ENCODE measurements around the gene PDIA3. TPM values are rescaled to one million over a fixed set of nuclear protein-coding genes. Genes with fewer than 3 reads are reported as not detected.
"Not testable (repeated sequence)": the region's sequence is repeated elsewhere in the genome, so short reads cannot be mapped to it uniquely, and the experiment has no call there.

Gene PDIA3
- polyA plus RNA-seq, 1 experiment = 425 TPM

DNA sequence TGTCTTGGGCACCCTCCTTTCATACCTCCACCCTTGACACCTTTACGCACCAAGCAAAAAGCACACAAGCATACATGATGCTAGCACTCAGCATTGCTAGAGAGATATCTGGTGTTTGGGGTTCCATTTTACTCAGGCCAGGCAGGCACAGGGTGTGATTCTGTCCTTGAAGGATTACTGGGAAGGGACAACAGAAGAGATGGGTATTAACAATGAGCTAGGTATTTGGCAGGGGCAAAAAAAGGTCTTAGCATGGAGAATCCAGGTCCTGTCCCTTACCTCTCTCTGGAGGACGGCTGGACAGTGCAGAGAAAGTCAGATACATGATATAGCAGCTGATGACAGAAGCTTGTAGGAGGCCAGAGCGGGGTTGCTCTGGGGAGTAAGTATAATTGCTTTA is 50.3 kb downstream of the PDIA3 start:
- DNase-seq (ENCODE audit: low read depth) = no peak
- Histone ChIP-seq H3K4me3 (ENCODE audit: low read depth, low read length) (no peak overlapping the region), H3K36me3 (ENCODE audit: control insufficient read depth, insufficient read depth, low read length) (peaks cover 29% of the 10 kb centered on the region), H3K27me3 (ENCODE audit: control insufficient read depth, insufficient read depth, low read length) (no peaks in the 10 kb centered on the region)
- ChIA-PET CTCF (interaction anchor here (1.1 to 1.6 kb wide), 2 partner anchors 8 to 27 kb away, joined by 5 read pairs; no protein-coding TSS in a partner anchor), POLR2A (interaction anchor here (0.6 kb wide), 1 partner anchor 20 kb away, joined by 8 read pairs; no protein-coding TSS in a partner anchor)
- TF ChIP-seq, protein P1, sequence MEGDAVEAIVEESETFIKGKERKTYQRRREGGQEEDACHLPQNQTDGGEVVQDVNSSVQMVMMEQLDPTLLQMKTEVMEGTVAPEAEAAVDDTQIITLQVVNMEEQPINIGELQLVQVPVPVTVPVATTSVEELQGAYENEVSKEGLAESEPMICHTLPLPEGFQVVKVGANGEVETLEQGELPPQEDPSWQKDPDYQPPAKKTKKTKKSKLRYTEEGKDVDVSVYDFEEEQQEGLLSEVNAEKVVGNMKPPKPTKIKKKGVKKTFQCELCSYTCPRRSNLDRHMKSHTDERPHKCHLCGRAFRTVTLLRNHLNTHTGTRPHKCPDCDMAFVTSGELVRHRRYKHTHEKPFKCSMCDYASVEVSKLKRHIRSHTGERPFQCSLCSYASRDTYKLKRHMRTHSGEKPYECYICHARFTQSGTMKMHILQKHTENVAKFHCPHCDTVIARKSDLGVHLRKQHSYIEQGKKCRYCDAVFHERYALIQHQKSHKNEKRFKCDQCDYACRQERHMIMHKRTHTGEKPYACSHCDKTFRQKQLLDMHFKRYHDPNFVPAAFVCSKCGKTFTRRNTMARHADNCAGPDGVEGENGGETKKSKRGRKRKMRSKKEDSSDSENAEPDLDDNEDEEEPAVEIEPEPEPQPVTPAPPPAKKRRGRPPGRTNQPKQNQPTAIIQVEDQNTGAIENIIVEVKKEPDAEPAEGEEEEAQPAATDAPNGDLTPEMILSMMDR (IDR thresholded peaks at IDR 0.05; ENCODE audit: insufficient read depth, low read depth, low read length) = no peak

DNA sequence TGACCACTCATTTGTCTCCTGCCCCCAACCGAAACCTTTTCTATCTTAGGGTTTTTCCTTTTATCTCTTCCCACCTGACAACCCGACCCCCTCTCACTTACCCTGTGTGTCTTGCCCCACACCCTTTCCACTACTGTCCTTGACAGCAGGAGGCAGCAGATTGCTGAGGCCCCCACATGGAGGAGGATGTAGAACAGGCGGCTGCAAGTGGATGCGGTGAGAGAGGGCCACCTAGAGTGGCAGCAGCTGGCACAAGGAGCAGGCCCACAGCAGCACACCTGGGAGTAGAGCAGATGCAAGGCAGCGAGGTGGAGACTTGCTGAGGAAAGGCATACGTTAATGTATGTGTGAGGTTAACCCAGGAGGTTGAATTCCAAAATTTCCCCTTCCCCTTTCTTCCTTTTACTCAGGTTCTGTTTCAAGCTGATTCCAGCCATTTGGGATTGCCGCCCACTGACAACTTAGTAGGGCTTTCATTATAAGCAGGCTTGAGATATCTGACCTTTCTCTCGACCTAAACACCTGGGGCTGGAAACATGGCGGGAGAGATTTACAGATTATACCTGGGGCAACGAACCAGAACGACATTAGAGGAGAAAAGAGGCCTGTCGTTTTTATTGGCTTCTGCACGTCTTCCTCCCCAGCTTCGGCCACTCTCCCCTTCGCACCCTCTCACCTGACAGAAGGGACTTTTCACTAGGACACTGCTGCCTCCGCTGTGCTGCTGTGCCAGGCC is 53.1 kb downstream of the PDIA3 start:
- Histone ChIP-seq H3K36me3 (ENCODE audit: control insufficient read depth, insufficient read depth, low read length) (peaks cover 19% of the 10 kb centered on the region), H3K27me3 (ENCODE audit: control insufficient read depth, insufficient read depth, low read length) (no peaks in the 10 kb centered on the region), H3K4me3 (ENCODE audit: low read depth, low read length) (no peak overlapping the region)
- ChIA-PET POLR2A (no interaction called here), CTCF (interaction anchor here (1.2 to 1.5 kb wide), 2 partner anchors 8 to 23 kb away, joined by 3 to 4 read pairs; partner anchors contain the start of gene ELL3)
- TF ChIP-seq, protein P1 (IDR thresholded peaks at IDR 0.05; ENCODE audit: insufficient read depth, low read depth, low read length) = no peak
- DNase-seq (ENCODE audit: low read depth) = no peak

DNA sequence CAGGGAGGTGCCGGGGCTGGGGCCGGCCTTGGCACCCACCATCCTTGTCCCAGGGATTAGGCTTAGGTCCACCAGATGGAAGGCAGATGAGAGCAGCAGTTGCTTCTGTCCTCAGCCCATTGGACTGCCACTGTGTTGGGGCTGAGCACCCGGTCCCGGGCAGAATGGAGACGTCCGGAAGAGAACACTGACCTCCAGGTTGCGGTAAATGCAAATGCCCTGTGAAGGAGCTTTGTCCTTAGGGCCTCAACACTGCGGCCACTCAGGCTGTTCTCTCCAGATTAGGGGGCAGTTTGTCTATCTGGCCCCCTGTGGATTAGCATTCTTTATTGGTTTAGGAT is 53.7 kb downstream of the PDIA3 start, which contains the start of gene SERINC4:
TSS of gene SERINC4 (minus strand) at position 276 of the 341 bp plus-strand sequence. CDS start at position 42, 234 bp downstream.
- POLR2A ChIA-PET = no interaction called here
- TF ChIP-seq, protein P1 (IDR thresholded peaks at IDR 0.05; ENCODE audit: insufficient read depth, low read depth, low read length) = no peak
- CTCF ChIA-PET = interaction anchor here (1.0 to 1.5 kb wide), 3 partner anchors 8 to 29 kb away, joined by 3 to 5 read pairs (median 4); partner anchors contain the start of gene ELL3
- no peak for DNase-seq (ENCODE audit: low read depth)
- peak within 1 kb of the TSS; percentile 81 for H3K4me3 ChIP-seq (ENCODE audit: low read depth, low read length)
- peaks cover 16% of the 10 kb centered on the region for H3K36me3 ChIP-seq (ENCODE audit: control insufficient read depth, insufficient read depth, low read length)
- no peaks in the 10 kb centered on the region for H3K27me3 ChIP-seq (ENCODE audit: control insufficient read depth, insufficient read depth, low read length)

DNA sequence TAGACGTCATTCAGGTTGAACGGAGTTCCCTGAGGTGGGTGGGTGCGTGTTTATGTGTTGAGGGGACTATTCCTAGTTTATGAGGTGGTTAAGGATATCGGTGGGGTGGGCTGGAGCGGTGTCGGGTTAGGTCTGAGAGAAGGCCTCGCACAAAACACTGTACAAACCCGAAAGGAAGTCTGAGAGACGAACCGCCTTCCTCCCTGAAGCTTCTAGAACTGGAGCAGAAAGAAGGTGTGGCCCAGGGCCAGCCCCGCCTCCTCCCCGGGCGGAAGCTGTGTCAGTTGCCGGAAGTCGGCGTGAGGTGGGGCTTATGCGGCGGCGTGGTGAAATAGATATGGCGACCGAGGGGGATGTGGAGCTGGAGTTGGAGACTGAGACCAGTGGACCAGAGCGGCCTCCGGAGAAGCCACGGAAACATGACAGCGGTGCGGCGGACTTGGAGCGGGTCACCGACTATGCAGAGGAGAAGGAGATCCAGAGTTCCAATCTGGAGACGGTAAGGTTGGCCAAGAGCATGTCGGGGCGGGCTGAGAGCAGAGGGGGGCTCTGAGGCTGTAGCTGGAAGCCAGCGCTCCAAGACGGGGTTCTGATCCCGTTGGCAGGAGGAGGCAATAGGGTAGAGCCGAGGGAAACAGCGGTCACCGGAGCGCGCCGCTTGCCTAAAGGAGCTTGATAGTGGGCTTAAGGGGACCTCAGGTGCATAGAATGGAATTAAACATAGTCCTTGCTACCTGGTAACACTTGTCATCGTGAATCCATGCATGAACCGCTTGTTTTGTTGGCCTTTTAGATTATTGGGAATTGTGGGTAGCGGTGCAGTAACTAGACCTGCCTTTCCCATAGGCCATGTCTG is 54.3 kb downstream of the PDIA3 start, which contains the start of gene HYPK:
TSS of gene HYPK (plus strand) at position 314 of the 856 bp plus-strand sequence. CDS start at position 338, 24 bp downstream.
- TF ChIP-seq, protein P1 (IDR thresholded peaks at IDR 0.05; ENCODE audit: insufficient read depth, low read depth, low read length) = no peak
- Histone ChIP-seq H3K4me3 (ENCODE audit: low read depth, low read length) (peak within 1 kb of the TSS; percentile 81), H3K27me3 (ENCODE audit: control insufficient read depth, insufficient read depth, low read length) (no peaks in the 10 kb centered on the region), H3K36me3 (ENCODE audit: control insufficient read depth, insufficient read depth, low read length) (peaks cover 15% of the 10 kb centered on the region)
- peak; percentile 47 for DNase-seq (ENCODE audit: low read depth)
- POLR2A ChIA-PET = interaction anchor here (0.9 kb wide), 1 partner anchor 24 kb away, joined by 3 read pairs; the partner anchor contains the start of gene MFAP1
- CTCF ChIA-PET = interaction anchor here (1.0 to 1.5 kb wide), 5 partner anchors 9 to 29 kb away, joined by 3 to 5 read pairs (median 3); partner anchors contain the start of gene ELL3

DNA sequence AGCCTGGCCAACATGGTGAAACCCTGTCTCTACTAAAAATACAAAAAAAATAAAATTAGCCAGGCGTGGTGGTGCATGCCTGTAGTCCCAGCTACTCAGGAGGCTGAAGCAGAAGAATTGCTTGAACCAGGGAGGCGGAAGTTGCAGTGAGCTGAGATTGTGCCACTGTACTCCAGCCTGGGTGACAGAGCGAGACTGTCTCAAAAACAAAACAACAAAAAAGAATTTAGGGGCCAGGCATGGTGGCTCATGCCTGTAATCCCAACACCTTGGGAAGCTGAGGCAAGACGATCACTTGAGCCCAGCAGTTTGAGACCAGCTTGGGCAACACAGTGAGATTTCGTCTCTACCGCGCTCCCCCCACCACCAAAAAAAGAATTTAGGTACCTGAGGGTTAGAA is 56.4 kb downstream of the PDIA3 start:
- H3K27me3 ChIP-seq (ENCODE audit: control insufficient read depth, insufficient read depth, low read length); H3K4me3 ChIP-seq (ENCODE audit: low read depth, low read length); POLR2A ChIA-PET; DNase-seq (ENCODE audit: low read depth); H3K36me3 ChIP-seq (ENCODE audit: control insufficient read depth, insufficient read depth, low read length): not testable (repeated sequence)
- CTCF ChIA-PET = interaction anchor here (0.9 to 1.1 kb wide), 2 partner anchors 12 to 22 kb away, joined by 3 to 4 read pairs; partner anchors contain the start of gene MFAP1

Data from BJ (cell line).